GM04504 (cell line): ENCODE data around the gene CHIC2.

Experiments used
- DNase-seq: peaks from one replicate; pipeline ENCODE4 v3.0.0-alpha.2; 2012; ENCODE audit warnings: low read depth

CHIC2 gene

GRCh38 chr4:54006755-54007154 lies 57.6 kb downstream of the CHIC2 start:
- DNase-seq: no peak

- DNase-seq: no peak
Observed at GRCh38 chr4:54005475-54005874, 58.9 kb downstream of the CHIC2 start.

- DNase-seq: no peak
Observed at GRCh38 chr4:54004463-54004862, 59.9 kb downstream of the CHIC2 start.

GRCh38 chr4:54001668-54002365 lies 62.6 kb downstream of the CHIC2 start:
- DNase-seq: no peak

GRCh38 chr4:53997898-53998297 lies 66.5 kb downstream of the CHIC2 start:
- no peak for DNase-seq

- DNase-seq: no peak
Observed at GRCh38 chr4:53994382-53995102, 69.9 kb downstream of the CHIC2 start.

- no peak for DNase-seq
Observed at GRCh38 chr4:53992785-53993184, 71.6 kb downstream of the CHIC2 start.

- no peak for DNase-seq
Observed at GRCh38 chr4:53991821-53992220, 72.6 kb downstream of the CHIC2 start.

GRCh38 chr4:53990641-53991040 lies 73.8 kb downstream of the CHIC2 start:
- no peak for DNase-seq

- DNase-seq: no peak
Observed at GRCh38 chr4:53987761-53988171, 76.6 kb downstream of the CHIC2 start.

GRCh38 chr4:53986062-53986461 lies 78.3 kb downstream of the CHIC2 start:
- no peak for DNase-seq

- DNase-seq: peak; percentile 28
Observed at GRCh38 chr4:53981567-53981966, 82.8 kb downstream of the CHIC2 start.

- no peak for DNase-seq
Observed at GRCh38 chr4:53981066-53981465, 83.3 kb downstream of the CHIC2 start.

- DNase-seq: no peak
Observed at GRCh38 chr4:53974561-53974960, 89.8 kb downstream of the CHIC2 start.

- DNase-seq: no peak
Observed at GRCh38 chr4:53967986-53968385, 96.4 kb downstream of the CHIC2 start.

- no peak for DNase-seq
Observed at GRCh38 chr4:53963781-53964180, 100.6 kb downstream of the CHIC2 start.

- no peak for DNase-seq
Observed at GRCh38 chr4:53963336-53963735, 101.1 kb downstream of the CHIC2 start.

GRCh38 chr4:53962516-53963225 lies 101.7 kb downstream of the CHIC2 start:
- no peak for DNase-seq

GRCh38 chr4:53961351-53961750 lies 103.1 kb downstream of the CHIC2 start:
- DNase-seq: no peak

- no peak for DNase-seq
Observed at GRCh38 chr4:53960843-53961242, 103.6 kb downstream of the CHIC2 start.
